Stimulated activated CD8-positive, alpha-beta memory T cell treated with anti-CD3 and anti-CD28 coated beads, Interleukin-7, amount 100 ng/mL, for 1 hour (primary cell): Measurements from ENCODE around the gene SCGB1C2.
"Not testable (repeated sequence)": the region's sequence is repeated elsewhere in the genome, so short reads cannot be mapped to it uniquely, and the experiment has no call there.

Experiments used
- DNase-seq, 2 donors: peaks; one replicate each; pipeline ENCODE4 v3.0.0-alpha.2; 2020; ENCODE audit warnings: low read depth in 2 of 2

Gene SCGB1C2

DNA sequence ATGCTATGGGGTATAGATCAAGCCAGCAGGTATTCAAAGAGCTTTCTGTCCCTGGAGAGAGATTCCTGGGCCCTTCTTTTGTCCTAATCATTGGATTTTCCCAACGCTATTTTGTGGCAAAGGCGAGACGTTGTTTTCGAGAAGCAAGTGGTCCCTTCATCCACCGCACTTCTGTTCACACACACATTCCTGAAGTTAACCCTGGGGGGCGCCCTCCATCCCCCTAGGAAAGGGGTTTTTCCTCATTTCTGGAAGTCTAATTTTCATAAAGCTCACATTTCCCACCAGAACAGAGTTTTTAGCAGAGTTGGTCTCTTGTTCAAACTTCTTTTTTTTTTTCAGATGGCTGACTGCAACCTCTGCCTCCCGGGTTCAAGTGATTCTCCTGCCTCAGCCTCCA is 11.9 kb downstream of the SCGB1C2 start:
- DNase-seq: no peak

DNA sequence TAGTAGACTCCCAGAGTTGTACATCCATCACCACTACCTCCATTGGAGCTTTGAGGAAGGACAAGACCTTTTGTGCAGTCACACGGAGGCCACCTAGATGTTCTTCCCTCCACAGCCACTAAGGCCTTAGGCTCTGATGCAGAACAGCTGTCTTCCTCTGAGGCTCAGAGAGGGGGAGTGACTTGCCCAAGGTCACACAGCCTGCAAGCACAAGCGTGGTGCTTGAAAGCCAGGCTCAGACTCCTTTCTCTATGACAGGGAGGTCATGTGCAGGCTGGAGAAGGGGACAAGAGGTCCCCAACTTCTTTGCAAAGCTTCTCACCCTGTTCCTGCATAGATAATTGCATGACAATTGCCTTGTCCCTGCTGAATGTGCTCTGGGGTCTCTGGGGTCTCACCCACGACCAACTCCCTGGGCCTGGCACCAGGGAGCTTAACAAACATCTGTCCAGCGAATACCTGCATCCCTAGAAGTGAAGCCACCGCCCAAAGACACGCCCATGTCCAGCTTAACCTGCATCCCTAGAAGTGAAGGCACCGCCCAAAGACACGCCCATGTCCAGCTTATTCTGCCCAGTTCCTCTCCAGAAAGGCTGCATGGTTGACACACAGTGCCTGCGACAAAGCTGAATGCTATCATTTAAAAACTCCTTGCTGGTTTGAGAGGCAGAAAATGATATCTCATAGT is 12.7 kb downstream of the SCGB1C2 start:
- no peak for DNase-seq

DNA sequence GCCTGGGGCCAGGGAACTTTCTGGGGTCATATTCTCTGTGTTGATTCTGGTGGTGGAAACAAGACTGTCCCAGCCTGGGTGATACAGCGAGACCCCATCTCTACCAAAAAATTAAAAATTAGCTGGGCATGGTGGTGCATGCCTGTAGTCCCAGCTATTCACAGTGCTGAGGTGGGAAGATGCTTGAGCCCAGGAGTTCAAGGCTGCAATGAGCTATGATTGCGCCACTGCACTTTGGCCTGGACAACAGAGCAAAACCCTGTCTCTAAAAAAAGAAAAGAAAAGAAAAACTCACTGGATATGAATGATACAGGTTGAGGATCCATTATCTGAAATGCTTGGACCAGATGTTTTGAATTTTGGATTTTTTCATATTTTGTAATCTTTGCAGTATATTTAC is 13.6 kb downstream of the SCGB1C2 start:
- DNase-seq: no peak

DNA sequence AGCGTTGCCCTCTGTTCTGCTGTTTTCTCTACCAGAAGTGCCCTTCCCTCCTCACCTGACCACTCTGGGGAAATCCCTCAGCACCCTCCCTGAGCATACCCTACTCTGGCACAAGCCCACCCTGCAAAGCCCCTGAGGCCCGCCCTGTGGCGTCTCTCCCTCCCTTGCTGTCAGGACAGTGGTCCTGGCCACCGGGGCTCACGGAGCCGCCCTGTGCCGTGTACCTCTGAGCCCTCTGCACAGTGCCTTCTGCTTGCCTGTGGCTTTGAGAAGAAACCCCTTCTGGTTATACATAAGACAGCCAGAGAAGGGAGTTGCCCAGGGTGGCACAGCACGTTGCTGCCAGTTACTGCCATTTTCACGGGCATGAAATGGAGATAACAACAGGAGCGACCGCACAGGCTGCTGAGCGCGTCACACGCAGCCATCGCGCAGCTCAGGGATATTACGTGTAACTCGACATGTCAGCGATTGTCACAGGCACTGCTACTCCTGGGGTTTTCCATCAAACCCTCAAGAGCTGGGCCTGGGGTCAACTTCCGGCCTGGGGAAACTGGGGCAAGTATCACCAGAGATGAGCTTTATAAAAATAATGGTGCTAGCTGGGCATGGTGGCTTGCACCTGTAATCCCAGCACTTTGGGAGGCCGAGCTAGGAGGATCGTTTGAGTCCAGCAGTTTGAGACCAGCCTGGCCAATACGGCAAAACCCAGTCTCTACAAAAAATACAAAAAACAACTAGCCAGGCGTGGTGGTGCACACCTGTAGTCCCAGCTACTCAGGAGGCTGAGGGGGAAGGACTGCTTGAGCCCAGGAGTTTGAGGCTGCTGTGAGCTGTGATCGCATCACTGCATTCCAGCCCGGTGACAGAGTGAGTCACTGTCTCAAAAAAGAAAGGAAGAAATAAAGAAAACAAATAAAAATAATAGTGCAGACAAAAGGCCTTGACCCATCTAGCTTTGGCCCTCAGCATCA is 14.8 kb downstream of the SCGB1C2 start:
- no peak for DNase-seq

DNA sequence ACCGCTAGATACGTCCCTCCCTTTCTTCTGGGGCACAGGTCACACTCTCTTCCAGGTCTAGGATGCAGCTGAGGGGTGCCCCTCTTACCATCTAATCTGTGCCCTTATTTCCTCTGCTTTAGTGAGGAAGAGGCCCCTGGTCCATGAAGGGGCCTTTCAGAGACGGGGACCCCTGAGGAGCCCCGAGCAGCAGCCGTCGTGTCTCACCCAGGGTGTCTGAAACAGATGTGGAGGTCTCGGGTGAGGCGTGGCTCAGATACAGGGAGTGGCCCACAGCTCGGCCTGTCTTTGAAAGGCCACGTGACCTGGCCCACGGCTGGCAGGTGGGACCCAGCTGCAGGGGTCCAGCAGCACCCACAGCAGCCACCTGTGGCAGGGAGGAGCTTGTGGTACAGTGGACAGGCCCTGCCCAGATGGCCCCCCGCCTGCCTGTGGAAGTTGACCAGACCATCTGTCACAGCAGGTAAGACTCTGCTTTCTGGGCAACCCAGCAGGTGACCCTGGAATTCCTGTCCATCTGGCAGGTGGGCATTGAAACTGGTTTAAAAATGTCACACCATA is 15.6 kb downstream of the SCGB1C2 start:
- DNase-seq: no peak

DNA sequence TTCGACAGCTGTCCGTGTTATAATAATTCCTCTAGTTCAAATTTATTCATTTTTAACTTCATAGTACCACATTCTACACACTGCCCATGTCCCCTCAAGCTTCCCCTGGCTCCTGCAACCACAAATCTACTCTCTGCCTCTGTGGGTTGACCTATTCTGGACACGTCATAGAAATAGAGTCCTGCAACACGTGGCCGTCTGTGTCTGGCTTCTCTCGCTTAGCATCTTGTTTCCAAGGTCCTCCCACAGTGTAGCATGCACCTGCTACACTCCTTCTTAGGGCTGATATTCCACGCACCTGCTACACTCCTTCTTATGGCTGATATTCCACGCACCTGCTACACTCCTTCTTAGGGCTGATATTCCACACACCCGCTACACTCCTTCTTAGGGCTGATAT is 16.5 kb downstream of the SCGB1C2 start:
- no peak for DNase-seq

DNA sequence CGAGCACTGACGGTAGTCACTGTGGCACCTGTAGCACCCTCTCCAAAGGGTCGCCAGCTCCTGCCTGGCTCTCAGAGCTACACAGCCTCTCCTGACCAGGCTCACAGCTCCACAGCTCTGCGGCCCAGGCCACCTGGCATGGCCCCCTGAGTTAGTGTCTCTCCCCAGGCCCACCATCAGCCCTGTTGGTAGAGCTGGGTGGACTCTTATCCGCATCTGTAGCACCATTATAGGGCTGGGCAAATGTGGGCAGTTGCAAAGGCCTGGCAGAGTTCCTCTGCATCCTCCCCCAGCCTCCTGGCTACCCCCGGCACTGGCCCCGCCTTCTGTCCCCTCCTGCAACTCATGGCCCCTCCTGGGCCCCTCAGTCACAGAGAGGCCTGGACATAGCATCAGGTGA is 18.2 kb downstream of the SCGB1C2 start:
- no peak for DNase-seq

DNA sequence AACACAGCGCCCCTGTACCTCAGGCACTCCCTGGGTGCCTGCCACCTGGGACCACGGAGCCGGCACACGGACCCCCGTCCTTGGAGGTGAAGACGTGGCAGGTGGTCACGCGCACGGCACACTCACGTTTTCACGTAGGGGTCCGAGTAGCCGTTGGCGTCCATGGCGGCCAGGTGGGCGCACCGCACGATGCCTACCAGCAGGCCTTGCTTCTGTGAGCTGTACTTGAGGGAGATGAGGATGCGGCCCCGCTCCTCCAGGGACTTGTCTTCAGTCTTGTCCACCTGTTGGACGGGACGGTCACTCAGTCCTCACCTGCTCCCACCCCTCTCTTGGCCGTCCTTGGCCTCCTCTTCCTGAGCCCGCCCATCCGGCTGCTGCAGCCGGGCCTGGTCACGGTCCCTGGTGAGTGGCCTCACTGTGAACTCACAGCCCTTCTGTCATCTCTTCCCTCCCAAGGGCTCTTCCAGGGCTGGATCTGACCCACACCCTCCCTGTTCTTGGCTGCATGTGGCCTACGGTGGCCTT is 18.8 kb downstream of the SCGB1C2 start:
- DNase-seq: no peak

DNA sequence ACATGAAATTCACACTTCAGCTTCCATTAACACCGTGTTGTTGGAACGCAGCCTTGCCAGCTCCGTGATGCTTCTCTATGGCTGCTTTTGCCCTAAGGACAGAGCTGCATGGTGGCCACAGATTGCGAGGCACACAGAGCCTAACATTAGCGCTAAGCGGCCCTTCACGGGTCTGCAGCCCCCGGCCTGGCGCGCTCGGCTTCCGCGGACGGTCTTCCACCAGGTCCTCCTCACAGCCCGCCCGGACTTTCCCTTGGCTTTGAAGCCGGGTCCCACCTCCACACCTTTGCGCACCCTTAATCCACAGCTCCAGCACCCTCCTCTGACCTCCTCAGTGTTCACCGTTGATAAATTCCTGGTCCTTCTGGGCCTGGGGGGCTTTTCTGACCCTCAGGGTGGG is 19.6 kb downstream of the SCGB1C2 start:
- no peak for DNase-seq

DNA sequence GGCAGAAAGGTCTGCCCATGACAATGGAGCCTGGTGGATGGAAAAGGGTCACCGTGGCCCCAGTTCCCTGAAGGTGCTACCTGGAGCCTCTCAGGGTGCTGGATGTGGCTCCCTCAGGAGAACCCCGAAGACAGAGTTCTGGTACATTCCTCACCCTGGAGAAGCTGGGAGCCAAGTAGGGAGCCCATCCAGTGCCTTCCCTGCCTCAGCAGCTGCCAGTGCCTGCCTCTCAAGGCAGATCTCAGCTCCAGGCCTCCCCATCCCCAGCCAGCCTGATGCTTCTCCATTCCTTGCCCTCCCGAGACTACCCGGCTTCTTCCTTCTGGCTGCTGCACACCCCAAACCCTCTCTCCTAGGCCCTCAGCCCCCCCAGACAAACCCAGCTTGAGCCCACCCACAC is 20.5 kb downstream of the SCGB1C2 start:
- DNase-seq: no peak

DNA sequence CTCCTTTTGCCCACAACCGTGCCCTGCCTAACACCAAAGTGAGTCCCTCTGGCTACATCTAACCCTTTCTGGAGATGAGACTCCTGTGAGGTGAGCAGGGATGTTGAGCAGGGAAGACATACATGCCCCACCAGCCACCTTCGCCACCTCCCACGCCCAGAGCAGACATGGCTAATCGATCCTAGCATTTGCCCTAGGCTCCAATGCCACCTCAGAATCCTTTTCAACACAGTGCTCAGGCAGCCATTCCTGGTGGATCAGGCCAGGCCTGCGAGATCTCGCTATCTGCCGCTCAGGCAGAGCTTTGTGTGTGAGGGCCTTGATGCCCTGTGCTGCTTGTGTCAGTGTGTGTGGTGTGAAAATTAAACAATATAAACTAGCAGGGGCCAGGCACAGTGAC is 21.0 kb downstream of the SCGB1C2 start:
- DNase-seq: no peak

DNA sequence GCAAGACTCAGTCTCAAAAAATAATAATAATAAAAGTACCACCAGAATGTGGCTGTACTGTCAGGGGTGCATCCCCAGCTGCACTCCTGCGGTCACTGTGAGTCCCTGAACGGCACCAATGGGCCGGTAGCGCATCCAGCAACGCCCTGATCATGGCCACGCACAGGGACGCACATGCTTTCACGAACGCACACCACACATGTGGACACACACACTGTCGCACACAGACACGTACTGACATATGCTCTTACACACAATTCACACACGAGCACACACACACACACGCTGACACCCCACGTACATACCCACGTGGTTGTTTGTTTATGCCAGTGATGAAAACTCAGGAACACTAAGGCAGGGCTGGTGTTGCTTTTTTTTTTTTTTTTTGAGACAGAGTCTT is 22.2 kb downstream of the SCGB1C2 start:
- DNase-seq: no peak

DNA sequence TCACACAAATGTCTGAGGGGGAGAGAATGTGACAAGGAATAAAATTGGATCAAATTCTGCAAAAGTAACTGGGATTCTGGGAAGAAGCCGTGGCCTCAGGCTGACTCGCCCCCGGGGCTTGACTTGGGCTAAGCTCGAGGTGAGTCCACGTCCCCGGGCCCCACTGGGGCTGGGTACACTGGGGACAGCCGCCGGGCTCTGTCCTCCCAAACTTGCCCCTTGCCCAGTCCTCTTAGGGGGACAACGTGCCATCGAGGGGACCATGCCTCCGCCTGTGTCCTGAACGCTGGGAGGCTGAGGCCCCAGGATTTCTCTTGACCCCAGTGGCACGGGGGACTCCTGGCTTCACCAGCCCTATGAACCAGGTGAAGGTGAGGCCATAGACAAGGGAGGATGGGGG is 23.0 kb downstream of the SCGB1C2 start:
- no peak for DNase-seq

DNA sequence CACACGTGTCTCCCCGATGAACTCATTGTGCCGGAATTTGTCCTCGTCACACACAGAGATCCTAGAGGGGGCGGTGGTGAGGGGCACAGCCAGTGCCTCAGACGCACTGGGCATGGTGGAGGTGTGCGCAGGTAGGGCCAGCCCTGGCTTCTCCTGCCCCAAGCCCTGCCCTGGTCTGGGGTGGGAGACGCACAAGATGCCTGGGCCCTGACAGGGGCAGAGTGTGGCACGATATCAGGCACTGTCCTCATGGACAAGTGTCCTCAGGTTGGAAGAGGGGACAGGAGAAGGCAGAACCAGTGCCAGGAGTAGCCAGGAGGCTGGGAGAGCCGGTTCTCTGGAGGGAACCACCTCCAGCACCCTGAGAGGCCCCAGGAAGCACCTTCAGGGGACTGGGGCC is 24.1 kb downstream of the SCGB1C2 start:
- no peak for DNase-seq

DNA sequence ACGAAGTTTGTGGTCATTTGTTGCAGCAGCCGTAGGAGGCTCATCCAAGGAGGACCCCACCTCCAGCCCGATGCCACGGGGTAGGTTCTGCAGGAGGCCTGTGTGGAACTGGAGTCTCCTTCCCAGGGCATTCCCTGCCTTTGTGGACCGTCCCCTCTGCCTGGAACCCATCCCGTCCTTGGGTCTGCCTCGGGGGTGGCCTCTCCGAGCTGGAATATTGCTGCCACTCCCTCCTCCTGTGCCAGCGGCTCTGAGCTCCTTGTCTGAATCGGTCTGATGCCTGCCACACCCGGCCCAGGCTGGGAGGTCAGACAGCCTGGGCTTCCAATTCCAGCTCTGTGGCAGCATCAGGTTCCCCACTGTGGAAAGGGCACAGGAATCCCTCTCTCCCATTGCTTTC is 25.3 kb downstream of the SCGB1C2 start:
- DNase-seq: no peak

DNA sequence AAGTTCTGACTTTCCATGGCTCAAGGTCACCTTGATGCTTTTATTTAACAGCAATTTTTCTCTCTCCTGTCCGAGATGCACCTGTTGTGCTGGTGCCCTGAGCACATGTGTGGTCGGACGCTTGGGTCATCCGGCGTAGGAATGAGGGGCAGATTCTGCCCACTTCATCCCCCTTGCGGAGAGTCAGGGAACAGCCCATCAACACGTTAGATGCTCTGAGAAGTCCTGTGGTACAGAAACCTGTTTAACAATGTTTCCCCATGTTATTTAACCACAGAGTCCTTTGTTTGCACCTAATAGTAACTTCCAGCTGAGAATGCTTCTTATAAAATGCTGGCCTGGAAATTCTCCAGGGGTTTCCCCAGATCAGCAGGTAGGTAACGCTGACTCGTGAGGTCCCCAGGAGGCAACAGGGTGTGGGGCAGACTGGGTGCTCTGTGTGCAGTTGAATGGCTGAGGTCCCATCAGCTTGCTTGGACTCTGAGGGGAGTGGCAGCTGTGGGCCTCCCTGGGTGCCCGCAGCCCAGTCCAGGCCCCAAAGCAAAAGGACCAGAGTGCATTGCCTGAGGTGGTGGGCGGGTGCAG is 26.2 kb downstream of the SCGB1C2 start:
- no peak for DNase-seq

DNA sequence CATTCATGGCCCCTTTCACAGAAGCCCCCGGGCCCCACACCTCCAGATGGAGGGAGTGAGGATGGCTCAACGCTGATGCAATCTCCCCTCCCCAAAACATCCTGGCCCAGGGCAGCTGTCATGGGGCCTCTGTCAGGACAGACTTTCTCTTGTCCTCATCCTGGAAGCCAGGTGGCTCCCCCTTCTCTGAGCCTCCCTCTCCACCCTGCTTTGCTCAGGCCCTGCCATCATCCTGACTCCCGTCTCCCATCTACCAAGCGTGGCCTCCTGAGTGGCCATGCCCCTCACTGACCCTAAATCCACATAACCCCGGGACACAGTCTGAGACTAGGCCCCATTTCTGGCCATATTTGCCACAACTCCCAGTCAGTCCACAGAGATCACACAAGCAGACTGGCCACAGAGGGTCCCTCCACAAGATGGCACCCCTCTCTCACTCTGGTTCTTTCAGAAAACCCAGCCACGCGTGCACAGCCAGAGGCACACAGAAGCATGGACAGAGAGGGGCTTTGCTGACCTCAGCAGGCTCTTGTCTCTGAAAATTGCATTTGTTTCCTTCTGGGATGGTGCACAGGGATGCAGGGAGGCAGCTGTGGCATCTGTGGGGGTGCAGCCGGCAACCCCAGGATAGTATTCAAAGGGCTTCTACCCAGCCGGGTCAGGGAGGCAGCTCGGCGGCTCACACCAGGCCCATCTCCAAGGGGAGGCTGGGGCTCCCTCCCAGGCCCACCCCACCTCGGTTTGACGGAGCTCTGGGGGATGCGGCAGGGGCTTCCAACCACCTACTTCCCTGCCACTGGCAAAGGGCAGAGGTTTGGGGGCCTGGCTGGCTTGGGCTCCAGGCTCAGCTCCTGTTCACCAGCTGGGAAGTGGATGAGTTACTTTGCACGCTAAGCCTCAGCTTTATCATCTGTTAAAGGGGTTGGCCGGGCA is 27.2 kb downstream of the SCGB1C2 start:
- no peak for DNase-seq

DNA sequence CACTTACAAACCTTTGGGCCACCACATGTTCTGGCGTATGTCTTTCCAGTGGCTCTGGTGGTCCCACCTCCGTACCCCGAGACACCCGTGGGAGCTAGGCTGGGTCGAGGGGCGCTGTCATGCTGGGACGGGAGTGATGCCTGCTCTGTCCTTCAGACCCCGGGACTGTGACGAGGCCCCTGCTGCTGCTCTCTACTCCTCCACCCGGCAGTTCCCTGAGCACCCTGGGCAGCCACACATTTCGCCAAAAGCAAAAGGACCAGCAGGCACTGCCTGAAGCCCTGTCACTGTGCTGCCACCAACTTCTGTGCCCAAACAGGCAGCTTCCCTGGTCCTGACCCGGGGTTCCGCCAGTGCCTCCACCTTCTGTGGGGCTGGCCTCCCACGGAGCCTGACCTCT is 28.6 kb downstream of the SCGB1C2 start:
- DNase-seq: no peak

DNA sequence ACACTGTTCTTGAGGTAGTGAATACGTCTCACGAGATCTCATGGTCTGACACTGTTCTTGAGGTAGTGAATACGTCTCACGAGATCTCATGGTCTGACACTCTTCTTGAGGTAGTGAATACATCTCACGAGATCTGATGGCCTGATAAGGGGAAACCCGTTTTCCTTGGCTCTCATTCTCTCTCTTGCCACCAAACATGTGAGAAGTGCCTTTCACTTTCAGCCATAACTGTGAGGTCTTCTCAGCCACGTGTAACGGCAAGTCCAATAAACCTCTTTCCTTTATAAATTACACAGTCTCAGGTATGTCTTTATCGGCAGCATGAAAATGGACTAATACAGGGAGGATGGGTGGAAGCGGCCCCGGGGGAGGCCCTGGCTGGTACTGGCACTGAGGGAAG is 31.2 kb downstream of the SCGB1C2 start:
- not testable (repeated sequence) for DNase-seq

DNA sequence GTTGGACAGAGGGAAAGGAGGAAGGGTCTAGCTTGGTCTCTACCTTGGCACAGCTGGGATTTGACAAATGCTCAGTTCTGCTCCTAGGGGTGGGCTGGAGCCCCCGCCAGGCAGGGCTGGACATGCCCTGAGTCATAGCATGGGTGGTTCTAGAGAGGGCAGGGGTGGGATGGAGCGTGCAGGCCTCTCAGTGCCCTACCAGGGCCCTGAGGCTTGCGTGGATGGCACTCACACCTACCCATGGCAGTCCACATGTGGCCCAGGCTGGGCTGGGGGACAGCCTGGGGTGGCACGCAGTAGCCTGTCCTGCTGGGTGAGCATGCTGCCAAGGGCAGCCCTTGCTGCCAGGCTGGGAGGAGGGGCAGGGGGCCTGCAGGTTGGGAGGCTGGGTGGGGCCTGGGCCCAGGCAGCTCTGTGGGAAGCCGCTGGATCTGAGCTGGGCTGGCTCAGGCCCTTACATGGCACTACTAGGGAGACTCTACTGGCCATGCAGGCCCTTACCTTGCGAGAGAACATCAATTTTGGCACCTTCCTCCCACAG is 32.8 kb downstream of the SCGB1C2 start:
- DNase-seq: no peak

DNA sequence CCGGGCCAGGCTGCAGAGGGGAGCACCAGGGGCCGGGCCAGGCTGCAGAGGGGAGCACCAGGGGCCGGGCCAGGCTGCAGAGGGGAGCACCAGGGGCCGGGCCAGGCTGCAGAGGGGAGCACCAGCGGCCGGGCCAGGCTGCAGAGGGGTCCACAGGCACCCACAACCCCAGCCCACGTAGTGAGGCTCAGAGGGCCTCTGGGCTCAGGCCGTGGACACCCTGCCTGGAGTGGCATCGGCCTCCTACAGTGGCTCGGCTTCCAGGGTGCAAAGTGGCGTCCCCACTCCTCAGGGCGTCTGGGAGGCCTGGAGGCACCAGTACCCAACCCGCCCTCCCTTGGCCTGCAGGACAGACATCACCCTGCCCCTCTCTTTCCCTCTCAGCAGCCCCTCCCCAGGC is 34.5 kb downstream of the SCGB1C2 start:
- no peak for DNase-seq
